Measurements from ENCODE around the gene USP15. TPM values are rescaled to one million over a fixed set of nuclear protein-coding genes. Genes with fewer than 3 reads are reported as not detected.

The USP15 gene
- total RNA-seq, 6 experiments from 2014 or later: 32.4 to 60.5 (median 37.9) TPM

DNA sequence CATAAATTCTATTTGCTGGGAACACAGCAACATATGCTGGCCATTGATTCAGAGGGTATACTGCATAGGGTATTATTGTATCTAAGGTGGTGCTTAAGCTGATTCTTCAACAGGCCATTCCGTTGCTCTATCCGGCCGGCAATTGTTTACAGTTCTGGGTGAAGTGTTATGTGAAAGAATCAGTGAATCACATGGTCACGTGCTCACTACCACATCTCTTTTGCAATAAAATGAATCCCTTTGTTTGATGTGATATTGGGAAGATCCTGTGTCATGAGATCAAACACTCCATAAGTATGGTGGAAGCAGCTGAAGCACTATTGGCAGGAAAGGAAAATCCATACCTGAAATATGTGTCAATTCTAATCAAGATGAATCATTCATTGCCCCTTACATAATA is 7.6 kb upstream of the USP15 start:
- no peak for TF ChIP-seq POLR2A (IDR thresholded peaks at IDR 0.05)
- TF ChIP-seq, protein P1, sequence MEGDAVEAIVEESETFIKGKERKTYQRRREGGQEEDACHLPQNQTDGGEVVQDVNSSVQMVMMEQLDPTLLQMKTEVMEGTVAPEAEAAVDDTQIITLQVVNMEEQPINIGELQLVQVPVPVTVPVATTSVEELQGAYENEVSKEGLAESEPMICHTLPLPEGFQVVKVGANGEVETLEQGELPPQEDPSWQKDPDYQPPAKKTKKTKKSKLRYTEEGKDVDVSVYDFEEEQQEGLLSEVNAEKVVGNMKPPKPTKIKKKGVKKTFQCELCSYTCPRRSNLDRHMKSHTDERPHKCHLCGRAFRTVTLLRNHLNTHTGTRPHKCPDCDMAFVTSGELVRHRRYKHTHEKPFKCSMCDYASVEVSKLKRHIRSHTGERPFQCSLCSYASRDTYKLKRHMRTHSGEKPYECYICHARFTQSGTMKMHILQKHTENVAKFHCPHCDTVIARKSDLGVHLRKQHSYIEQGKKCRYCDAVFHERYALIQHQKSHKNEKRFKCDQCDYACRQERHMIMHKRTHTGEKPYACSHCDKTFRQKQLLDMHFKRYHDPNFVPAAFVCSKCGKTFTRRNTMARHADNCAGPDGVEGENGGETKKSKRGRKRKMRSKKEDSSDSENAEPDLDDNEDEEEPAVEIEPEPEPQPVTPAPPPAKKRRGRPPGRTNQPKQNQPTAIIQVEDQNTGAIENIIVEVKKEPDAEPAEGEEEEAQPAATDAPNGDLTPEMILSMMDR (IDR thresholded peaks at IDR 0.05): no peak
- DNase-seq: no peak
- no peak overlapping the region for H3K4me3 ChIP-seq
- WGBS (ENCODE audit: insufficient coverage, low coverage, low lambda C conversion rate, missing lambda C conversion rate): 95% methylated on average over 4 of the region's 4 CpGs
- H3K9me3 ChIP-seq: no peaks in the 10 kb centered on the region
- H3K36me3 ChIP-seq: no peaks in the 10 kb centered on the region
- H3K27me3 ChIP-seq: no peaks in the 10 kb centered on the region
- H3K4me1 ChIP-seq: peaks cover 0 to 17% (median 0%) of the 10 kb centered on the region in 4 donors
- intact Hi-C loops (cut with DNase I): no loop called here
- no peak for ATAC-seq
- H3K27ac ChIP-seq: no peak overlapping the region

GRCh38 chr12:62254967-62255366 is 5.2 kb upstream of the USP15 start:
- TF ChIP-seq, protein P1 (IDR thresholded peaks at IDR 0.05): no peak
- TF ChIP-seq POLR2A (IDR thresholded peaks at IDR 0.05): no peak
- Histone ChIP-seq H3K27me3 (no peaks in the 10 kb centered on the region), H3K27ac (no peak overlapping the region), H3K4me3 (no peak overlapping the region), H3K9me3 (no peaks in the 10 kb centered on the region), H3K36me3 (no peaks in the 10 kb centered on the region), H3K4me1 (peaks cover 0 to 10% (median 0%) of the 10 kb centered on the region in 4 donors)
- WGBS (ENCODE audit: insufficient coverage, low coverage, low lambda C conversion rate, missing lambda C conversion rate): 92% methylated on average over 3 of the region's 3 CpGs
- ATAC-seq (no peak), DNase-seq (no peak)
- intact Hi-C loops (cut with DNase I): no loop called here

DNA sequence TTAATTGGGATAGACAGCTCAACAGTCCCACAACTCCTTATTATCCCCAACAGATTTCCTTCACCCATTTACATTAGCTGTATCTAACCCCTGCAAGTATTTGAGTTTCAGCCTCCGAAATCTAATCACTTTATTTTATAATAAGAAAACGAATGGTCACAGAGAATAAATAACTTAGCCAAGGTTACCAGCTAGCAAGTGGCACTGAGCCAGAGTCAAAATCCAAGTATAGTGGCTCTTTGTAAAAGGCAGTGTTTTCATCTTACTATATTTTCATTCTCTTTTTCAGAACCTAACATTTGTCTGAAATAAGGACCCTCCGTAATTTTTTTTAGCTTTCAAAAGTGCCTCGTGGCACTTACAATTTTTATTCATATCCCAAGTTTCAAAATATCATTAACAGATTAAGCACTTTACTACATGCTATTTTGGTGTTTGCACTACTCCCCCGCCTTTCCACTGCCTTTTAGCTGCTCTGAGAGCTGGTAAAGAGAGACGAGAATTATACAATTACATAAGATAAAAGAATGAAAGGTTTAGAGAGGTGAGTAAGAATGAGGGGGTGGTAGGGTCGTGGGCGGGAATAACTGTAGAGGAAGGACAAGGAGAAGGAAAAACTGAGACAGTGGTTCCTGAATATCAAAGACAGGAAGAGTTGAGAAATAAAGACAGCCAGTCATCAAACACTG is 3.7 kb upstream of the USP15 start:
- WGBS (ENCODE audit: insufficient coverage, low coverage, low lambda C conversion rate, missing lambda C conversion rate): 50% methylated on average over 8 of the region's 8 CpGs
- Histone ChIP-seq H3K4me3 (no peak overlapping the region), H3K4me1 (peaks cover 0 to 12% (median 0%) of the 10 kb centered on the region in 4 donors), H3K36me3 (no peaks in the 10 kb centered on the region), H3K27me3 (no peaks in the 10 kb centered on the region), H3K9me3 (no peaks in the 10 kb centered on the region), H3K27ac (no peak overlapping the region)
- DNase-seq: no peak
- no peak for ATAC-seq
- intact Hi-C loops (cut with DNase I): no loop called here
- TF ChIP-seq, protein P1 (IDR thresholded peaks at IDR 0.05): no peak

DNA sequence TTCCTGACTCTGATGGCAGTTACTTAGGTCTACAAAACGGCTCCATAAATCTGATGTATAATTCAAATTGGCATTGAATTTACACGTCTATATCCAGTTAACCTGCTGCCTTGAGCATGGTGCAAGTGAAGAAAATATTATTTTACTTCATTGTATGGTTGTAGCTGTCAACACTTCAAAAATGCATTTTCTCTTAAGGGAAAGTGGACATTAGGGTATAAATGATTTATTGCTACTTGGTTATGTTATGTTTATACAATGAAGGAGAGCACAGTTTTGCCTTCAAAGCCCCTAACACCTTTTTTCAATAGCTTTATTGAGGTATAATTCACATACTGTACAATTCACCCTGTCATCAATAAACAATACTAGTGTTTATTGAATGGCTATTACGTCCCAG is 2.0 kb upstream of the USP15 start:
- ATAC-seq: no peak
- Histone ChIP-seq H3K27ac (no peak overlapping the region), H3K9me3 (no peaks in the 10 kb centered on the region), H3K4me1 (peaks cover 0 to 26% (median 7%) of the 10 kb centered on the region in 4 donors), H3K36me3 (no peaks in the 10 kb centered on the region), H3K4me3 (no peak overlapping the region), H3K27me3 (no peaks in the 10 kb centered on the region)
- TF ChIP-seq, protein P1 (IDR thresholded peaks at IDR 0.05): no peak
- TF ChIP-seq POLR2A (IDR thresholded peaks at IDR 0.05): no peak
- no peak for DNase-seq
- WGBS (ENCODE audit: insufficient coverage, low coverage, low lambda C conversion rate, missing lambda C conversion rate): 83% methylated on average over 3 of the region's 3 CpGs
- intact Hi-C loops (cut with DNase I): no loop called here
